CD4-positive, alpha-beta T cell treated with Interferon gamma for 1 hour (primary cell): ENCODE data around the gene SRL.

Source experiments
- DNase-seq: peaks from one replicate; pipeline ENCODE4 v3.0.0-alpha.2; 2020

Gene SRL

DNA sequence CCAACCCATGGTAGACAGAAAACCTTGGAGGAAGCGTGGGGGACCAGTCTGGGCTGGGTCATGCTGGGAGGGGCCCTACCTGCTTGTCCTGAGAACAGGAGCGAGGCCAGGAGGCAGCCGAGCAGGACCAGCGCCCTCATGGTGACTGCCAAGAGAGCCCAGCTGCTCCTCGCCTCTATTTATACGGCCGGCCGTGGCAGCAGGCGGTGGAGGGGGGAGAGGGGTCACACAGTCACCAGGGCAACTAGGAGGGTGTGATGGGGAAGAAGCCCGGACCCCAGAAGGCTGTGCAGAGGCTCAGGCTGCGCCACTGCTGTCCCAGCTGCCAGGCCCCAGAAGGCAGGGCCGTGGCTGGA lies at the start of gene SRL:
TSS of gene SRL (minus strand) at position 153 of the 356 bp plus-strand sequence. CDS start at position 140, 13 bp downstream.
- no peak for DNase-seq

DNA sequence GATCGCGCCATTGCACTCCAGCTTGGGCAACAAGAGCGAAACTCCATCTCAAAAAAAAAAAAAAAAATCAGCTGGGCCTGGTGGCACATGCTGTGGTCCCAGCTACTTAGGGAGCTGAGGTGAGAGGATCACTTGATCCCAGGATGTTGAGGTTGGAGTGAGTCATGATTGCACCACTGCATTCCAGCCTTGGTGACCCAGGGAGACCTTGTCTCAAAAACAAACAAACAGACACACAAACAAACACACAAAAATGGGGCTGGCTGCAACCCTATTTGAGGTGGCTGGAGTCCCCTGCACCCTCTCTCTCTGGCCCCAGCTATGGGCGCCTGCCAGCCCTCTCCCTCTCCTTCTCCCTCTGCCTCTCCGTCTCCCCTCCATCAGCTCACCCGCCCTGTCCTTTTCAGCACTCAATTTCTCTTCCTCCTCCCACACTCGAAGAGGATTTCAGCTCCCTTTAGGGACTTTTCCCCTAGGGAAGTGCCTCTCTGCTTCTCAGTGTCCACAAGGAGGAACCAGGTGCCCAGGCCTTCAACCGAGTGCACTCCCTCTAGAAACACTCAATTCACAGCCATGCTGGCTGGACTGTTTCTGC lies 48.5 kb upstream of the SRL start:
- no peak for DNase-seq

DNA sequence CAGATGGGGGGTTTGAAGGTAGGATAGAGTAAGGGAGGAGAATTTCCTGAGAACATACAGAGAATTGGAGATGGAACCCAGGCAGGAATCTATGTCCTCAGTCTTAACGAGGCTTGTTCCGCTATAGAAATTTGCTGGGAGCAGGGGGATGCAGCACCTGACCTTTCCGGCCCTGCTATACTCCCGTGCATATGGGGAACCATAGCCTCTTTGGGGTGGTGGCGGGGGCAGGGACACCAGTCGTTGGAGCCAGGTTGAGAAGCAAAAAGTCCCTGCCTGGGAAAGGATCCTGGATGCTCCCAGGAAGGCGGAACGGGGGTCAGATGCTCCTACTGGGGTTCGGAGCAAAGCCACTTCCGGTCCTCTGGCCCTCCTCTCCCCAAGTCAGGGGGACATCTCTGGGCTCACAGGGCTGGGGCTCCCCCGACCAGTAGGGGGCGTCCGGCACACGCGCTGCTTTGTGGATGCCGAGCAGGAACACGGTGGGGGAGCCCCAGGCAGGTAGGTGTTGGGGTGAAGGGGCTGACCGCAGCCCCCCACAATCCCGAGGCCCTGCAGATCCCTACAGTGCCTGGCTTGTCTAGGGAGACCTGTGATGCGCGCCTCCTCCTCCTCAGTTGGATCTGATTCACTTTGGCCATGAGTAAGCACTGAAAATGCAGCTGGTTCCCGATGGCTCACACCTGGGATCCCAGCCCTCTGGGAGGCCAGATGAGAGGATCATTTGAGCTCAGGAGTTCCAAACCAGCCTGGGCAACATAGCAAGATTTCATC lies 46.5 kb upstream of the SRL start:
- peak; percentile 74 for DNase-seq

DNA sequence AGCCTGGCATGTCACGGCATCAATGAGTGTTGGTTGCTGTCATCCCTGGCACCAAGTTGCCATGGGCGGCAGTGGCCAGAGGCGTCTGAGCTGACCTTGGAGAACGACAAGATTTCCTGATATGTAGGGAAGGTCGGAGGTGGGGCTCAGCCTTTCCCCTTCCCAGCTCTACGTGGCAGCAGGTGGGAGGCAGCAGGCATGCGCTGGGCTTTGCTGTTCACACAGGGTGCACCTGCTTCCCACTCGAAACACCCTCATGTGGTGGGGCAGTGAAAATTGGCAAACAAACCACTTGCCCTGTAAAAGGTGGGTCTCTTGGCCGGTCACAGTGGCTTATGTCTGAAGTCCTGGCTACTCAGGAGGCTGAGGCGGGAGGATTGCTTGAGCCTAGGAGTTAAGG lies 43.3 kb upstream of the SRL start:
- no peak for DNase-seq

GRCh38 chr16:4283939-4284338 lies 42.1 kb upstream of the SRL start:
- DNase-seq = no peak

DNA sequence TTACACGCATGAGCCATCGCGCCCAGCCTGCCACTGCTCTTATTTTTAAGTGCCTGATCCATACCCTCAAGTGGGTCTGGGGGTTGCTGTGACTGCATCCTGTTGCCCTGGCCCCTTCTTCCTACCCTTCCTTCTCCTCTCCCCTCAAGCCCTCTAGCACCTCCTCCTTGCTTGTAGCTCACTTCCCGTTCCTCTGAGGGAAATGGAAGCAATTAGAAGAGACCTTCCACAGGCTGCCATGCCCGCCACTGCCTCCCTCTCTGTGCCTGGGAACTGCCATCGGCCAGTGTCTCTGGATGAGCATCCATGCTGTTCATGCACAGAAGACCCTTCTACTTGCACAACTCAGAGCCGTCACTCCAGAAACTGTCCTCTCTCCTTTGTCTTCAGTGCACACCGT lies 41.6 kb upstream of the SRL start:
- no peak for DNase-seq

DNA sequence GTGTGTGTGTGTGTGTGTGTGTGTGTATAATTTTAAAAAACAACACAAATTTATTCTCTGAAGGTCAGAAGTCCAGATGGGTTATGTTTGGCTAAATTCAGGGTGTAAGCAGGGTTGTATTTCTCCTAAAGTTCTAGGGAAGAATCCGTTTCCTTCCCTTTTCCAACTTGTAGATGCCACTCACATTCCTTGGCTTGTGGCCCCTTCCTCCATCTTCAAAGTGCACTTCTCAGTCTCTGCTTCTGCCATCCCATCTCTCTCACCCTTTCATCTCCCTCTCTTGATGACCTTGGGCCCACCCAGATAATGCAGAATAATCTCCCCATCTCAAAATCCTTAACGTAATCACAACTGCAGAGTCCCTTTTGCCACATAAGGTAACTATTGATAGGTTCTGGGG lies 38.7 kb upstream of the SRL start:
- no peak for DNase-seq

GRCh38 chr16:4277987-4278513 lies 36.2 kb upstream of the SRL start:
- no peak for DNase-seq

DNA sequence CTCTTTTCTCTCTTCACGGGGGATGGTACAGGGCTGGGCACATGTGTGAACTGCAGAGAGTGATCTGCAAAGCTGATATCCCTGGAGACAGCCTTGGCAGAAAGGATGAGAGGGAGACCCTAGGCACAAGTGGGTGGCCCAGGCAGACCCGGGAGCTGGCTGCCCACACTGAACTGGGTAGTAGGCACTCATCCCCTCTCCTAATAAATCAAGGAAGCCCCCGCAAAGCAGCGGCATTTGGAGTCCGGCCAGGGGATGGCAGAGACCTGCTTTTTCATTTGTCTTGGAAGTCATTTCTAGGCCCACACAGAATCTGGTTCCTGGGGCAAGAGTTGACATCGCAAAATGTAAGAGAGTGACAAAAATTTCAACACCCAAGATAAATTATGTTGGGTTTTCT lies 34.0 kb upstream of the SRL start:
- no peak for DNase-seq

- DNase-seq = peak; percentile 33
These were observed 32.0 kb upstream of the SRL start for GRCh38 chr16:4273858-4274311.

- peak; percentile 25 for DNase-seq
These were observed 30.5 kb upstream of the SRL start for GRCh38 chr16:4272114-4272956.

DNA sequence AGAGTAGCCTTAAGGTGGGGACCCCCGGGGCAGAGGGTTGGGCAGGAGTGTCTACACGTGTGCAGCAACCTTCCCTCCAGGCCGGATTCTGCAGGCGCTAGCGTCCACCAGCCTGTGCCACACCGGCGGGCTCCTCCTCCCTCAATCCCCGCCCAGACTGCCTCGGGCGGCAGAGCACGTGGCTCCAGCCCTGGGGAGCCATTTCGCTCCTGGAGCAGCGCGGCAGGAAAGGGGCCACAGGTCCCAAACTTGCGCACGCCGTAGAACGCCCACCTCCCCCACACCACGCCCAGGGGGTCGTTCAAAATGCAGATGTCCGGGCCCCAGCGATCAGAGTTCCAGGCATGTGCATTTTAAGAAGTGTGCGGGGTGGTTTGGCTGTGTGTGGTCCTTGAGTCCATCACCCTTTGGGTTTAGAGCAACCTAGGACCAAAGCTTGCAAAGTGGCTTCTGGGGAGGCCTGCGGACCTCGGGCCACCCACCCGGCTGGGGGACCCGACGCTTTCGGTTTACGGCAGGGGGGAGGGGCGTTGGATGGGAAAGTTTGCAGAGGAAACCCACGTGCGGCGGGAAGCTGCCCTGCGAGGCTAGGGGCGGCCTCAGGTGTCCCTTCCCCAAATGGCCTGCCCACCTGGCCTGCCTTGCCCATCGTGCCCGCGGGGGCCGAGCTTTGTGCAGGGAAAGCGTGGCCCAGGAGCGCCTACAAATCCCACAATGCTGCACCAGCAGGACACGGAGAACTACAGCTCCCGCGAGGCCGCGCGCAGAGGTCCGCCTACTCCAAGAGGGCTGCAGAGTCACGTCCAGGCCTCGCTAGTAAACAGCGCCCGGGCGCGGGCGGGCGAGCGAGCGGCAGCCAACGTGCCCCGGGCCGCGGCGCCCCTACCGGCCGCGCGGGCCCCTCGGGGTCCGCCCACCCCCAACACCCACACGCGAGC lies 29.6 kb upstream of the SRL start:
- DNase-seq = peak; percentile 84

- DNase-seq = no peak
These were observed 28.7 kb upstream of the SRL start for GRCh38 chr16:4270595-4270994.

GRCh38 chr16:4270091-4270490 lies 28.2 kb upstream of the SRL start:
- no peak for DNase-seq

GRCh38 chr16:4266372-4266771 lies 24.5 kb upstream of the SRL start:
- no peak for DNase-seq

GRCh38 chr16:4265676-4266075 lies 23.8 kb upstream of the SRL start:
- no peak for DNase-seq

GRCh38 chr16:4264546-4264945 lies 22.7 kb upstream of the SRL start:
- no peak for DNase-seq

DNA sequence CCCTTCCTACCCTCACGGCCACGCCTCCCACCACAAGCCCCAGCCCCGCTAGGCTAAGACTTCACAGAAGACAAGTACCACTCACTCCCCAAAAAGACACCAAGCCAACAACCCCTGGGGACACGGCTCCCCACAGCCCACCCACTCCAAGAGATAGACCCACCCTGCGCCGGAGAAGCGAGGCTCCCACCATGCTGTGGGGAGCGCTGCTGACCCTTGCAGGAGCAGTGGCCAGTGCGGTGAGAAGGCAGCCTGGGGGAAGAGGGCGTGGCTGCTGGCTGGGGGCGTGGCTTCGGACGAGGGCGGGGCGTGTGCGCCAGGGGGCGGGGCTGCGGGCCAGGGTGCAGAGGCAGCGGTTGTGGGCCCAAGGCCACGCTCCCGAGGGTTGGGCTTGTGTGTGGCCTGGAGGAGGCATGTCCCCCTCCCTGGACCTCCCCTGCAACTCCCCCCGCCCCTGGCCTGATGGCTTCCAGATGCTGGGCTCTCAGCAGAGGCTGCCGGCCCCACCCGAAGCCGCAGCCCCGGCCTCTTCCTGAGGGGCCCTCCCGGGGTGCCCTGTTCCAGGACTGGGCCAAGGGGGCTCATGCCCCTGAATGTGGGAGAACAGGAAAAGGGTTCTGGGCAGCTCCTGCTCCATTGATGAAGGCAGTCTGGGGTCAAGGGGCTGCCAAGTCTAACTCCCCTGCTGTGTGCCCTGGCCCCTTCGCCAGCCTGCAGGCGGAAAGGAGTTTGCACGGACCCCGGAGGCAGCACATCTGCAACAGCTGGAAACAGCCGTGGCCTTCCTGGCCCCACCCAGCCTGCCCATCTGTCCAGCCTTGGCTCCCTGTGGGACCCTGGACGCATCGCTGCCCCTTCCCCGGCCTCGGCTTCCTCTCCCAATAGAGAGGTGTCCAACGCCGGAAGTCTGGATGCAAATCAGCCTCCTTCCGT lies 21.9 kb upstream of the SRL start:
- no peak for DNase-seq

- no peak for DNase-seq
These were observed 20.5 kb upstream of the SRL start for GRCh38 chr16:4262303-4262835.

DNA sequence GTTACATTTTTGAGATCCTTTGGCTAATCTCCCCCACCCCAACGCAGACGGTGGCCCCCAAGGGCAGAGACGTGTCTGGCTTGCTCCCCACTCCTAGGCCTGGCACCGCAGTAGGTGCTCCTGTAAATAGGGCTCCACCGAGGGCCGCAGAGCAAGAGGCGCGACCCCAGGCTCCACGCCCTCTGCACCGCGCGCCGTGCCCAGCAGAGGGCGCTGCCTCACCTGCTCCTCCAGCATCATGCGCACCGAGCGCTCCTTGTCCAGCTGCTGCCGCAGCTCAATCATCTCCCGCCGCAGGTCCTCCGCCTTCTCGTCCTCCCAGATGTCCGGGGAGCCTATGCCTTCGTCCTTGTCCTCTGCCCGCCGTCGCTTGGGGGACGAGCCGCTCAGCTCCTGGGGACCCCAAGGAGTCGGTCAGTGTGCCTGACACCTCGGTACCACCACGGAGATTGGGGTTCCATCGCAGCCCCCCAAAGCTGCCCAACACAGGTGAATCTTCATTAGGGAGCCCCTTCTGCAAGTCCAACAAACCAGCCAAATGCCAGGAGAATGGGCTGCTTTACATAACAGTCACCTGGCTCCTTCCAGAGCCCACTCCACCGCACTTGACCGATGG lies 19.8 kb upstream of the SRL start:
- DNase-seq = no peak

DNA sequence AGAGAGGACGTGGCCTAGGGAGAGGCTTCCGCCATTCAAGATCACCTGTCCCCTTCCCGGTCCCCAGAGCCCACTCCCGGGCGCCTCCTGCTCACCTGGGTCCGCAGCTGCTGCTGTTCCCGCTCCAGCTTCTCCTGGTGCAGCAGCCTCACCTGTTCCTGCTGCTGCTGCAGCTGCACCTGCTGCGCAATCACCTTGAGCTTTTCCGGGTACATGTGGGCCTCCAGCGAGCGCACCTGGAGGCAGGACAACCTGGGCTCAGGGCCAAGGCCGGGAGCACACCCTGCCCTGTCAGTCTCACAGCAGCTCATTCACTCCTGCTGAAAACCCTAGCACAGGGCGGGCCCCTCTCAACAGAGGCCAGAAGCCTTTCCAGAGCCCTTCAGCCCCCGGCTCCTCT lies 18.5 kb upstream of the SRL start:
- no peak for DNase-seq
